Mucosa of rectum (tissue), 2 donors: ENCODE data around the gene SH3BP2.

Source experiments
- H3K27ac ChIP-seq, 2 donors: one replicate each; pipeline ENCODE4 v1.7.0; 2013; ENCODE audit warnings: inconsistent platforms in 2 of 2, low read depth in 2 of 2, low read length in 2 of 2
- H3K27me3 ChIP-seq, 2 donors: one replicate each; pipeline ENCODE4 v1.7.0; 2013; ENCODE audit warnings: low read length in 2 of 2; ENCODE audit not compliant: control insufficient read depth in 2 of 2, insufficient read depth in 2 of 2
- H3K36me3 ChIP-seq, 2 donors: one replicate each; pipeline ENCODE4 v1.7.0; 2013; ENCODE audit warnings: low read length in 2 of 2; ENCODE audit not compliant: control insufficient read depth in 2 of 2, insufficient read depth in 2 of 2
- H3K4me1 ChIP-seq, 2 donors: one replicate each; pipeline ENCODE4 v1.7.0; 2013; ENCODE audit warnings: low read length in 2 of 2, mild to moderate bottlenecking in 1 of 2; ENCODE audit not compliant: control insufficient read depth in 2 of 2, insufficient read depth in 2 of 2
- H3K4me3 ChIP-seq, 2 donors: one replicate each; pipeline ENCODE4 v1.7.0; 2013; ENCODE audit warnings: low read length in 2 of 2
- H3K9ac ChIP-seq, 2 donors: one replicate each; pipeline ENCODE4 v1.7.0; 2013; ENCODE audit warnings: low read length in 2 of 2, low read depth in 1 of 2, mild to moderate bottlenecking in 1 of 2
- H3K9me3 ChIP-seq, 2 donors: one replicate each; pipeline ENCODE4 v1.7.0; 2013; ENCODE audit warnings: low read length in 2 of 2; ENCODE audit not compliant: control insufficient read depth in 2 of 2
- donor health status: healthy.
- donor health status: Normal muscosa, but diverticular disease.

Gene SH3BP2

DNA sequence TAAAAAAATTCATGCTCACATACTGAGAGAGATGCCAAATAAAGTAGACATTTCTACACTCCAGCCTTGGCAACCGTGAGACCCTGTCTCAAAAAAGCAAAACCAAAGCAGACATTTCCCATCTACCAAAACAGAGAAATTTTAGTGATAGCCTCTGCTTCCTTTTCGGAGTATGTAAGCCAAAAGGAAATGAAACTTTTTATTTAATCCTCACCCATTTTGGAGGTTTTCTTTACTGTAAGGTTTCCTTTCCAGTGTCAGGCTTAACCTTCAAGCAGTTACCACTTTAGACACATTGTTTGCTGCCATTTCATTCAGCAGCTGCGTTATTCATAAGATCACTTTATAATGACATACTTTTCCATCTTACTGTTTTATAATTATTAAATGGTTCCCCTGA is 66.6 kb downstream of the SH3BP2 start:
- peaks cover 0 to under 1% of the 10 kb centered on the region in 2 donors for H3K36me3 ChIP-seq
- H3K9me3 ChIP-seq, result no peaks in the 10 kb centered on the region
- peak overlapping the region in 1 of 2 donors; percentile 15 for H3K27ac ChIP-seq
- H3K4me1 ChIP-seq, result peaks cover 47 to 58% of the 10 kb centered on the region in 2 donors
- no peaks in the 10 kb centered on the region for H3K27me3 ChIP-seq
- H3K9ac ChIP-seq, result no peak overlapping the region
- no peak overlapping the region for H3K4me3 ChIP-seq

- H3K27ac ChIP-seq, result peak overlapping the region; percentile 15 to 52
- H3K36me3 ChIP-seq, result no peaks in the 10 kb centered on the region
- H3K4me1 ChIP-seq, result peaks cover 47 to 63% of the 10 kb centered on the region in 2 donors
- no peak overlapping the region for H3K4me3 ChIP-seq
- no peak overlapping the region for H3K9ac ChIP-seq
- no peaks in the 10 kb centered on the region for H3K27me3 ChIP-seq
- H3K9me3 ChIP-seq, result no peaks in the 10 kb centered on the region
Observed at GRCh38 chr4:2860391-2861348, 67.8 kb downstream of the SH3BP2 start.

- Histone ChIP-seq H3K27me3 (no peaks in the 10 kb centered on the region), H3K4me3 (no peak overlapping the region), H3K9ac (no peak overlapping the region), H3K9me3 (no peaks in the 10 kb centered on the region), H3K27ac (peak overlapping the region; percentile 13 to 14), H3K36me3 (no peaks in the 10 kb centered on the region), H3K4me1 (peaks cover 46 to 63% of the 10 kb centered on the region in 2 donors)
Observed at GRCh38 chr4:2861631-2862436, 68.9 kb downstream of the SH3BP2 start.

DNA sequence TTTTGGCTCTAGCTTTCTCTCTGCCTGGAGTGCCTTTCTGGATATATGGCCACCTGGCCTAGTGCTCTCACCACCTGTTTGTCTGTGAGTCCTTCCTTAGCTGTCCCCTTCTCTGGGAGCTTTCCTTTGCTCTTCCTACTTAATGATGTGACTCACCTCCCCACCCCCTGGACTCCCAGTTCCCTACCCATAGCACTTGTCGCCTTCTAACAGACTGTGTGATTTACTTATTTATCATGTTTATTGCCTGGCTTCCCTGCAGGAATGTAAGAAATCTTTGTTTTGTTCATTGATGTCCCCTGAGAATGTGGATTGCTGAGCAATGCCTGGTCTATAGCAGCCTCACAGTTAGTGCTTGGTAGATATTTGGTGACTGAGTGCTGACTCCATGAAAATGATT is 69.6 kb downstream of the SH3BP2 start:
- Histone ChIP-seq H3K27ac (peak overlapping the region; percentile 13 to 14), H3K9ac (no peak overlapping the region), H3K9me3 (no peaks in the 10 kb centered on the region), H3K4me3 (no peak overlapping the region), H3K4me1 (peaks cover 43 to 66% of the 10 kb centered on the region in 2 donors), H3K27me3 (no peaks in the 10 kb centered on the region), H3K36me3 (no peaks in the 10 kb centered on the region)

DNA sequence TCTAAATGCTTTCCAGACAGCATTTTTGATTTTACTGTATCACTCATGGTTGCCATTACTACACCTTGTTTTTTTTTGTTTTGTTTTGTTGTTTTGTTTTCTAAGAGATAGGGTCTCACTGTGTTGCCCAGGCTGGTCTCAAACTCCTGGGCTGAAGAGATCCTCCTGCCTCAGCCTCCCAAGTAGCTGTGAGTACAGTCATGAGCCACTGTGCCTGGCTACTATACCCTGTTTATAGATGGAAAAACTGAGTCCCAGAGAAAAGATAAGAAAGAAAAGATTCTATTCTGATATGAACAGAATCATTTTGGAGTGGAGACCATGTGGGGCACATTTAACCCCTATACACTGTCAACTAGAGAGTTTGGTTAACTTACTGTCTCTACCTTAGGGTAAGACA is 70.8 kb downstream of the SH3BP2 start:
- Histone ChIP-seq H3K9ac (no peak overlapping the region), H3K27ac (no peak overlapping the region), H3K36me3 (peaks cover 0 to 3% of the 10 kb centered on the region in 2 donors), H3K9me3 (no peaks in the 10 kb centered on the region), H3K27me3 (no peaks in the 10 kb centered on the region), H3K4me1 (peaks cover 36 to 61% of the 10 kb centered on the region in 2 donors), H3K4me3 (no peak overlapping the region)

- Histone ChIP-seq H3K27me3 (no peaks in the 10 kb centered on the region), H3K4me3 (no peak overlapping the region), H3K27ac (no peak overlapping the region), H3K9ac (no peak overlapping the region), H3K36me3 (peaks cover 0 to 3% of the 10 kb centered on the region in 2 donors), H3K4me1 (peaks cover 38 to 53% of the 10 kb centered on the region in 2 donors), H3K9me3 (no peaks in the 10 kb centered on the region)
Observed at GRCh38 chr4:2865196-2865780, 72.4 kb downstream of the SH3BP2 start.

- no peaks in the 10 kb centered on the region for H3K9me3 ChIP-seq
- no peak overlapping the region for H3K9ac ChIP-seq
- no peaks in the 10 kb centered on the region for H3K27me3 ChIP-seq
- peaks cover 29 to 49% of the 10 kb centered on the region in 2 donors for H3K4me1 ChIP-seq
- no peak overlapping the region for H3K4me3 ChIP-seq
- H3K27ac ChIP-seq, result no peak overlapping the region
- peaks cover 0 to 3% of the 10 kb centered on the region in 2 donors for H3K36me3 ChIP-seq
Observed at GRCh38 chr4:2866160-2866861, 73.4 kb downstream of the SH3BP2 start.

DNA sequence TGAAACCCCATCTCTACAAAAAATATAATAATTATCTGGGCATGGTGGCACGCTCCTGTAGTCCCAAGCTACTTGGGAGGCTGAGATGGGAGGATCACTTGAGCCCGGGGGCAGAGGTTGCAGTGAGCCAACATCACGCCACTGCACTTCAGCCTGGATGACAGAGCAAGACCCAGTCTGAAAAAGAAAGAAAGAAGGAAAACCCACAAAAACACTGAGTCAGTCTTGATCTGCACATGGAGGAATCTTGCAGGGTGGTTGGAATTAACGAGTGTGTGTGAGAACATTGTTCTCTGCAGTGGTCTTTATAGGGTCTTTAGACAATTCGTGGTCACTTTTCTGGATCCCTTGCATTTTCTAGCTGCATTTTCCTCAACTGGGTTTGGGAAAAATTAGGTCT is 74.0 kb downstream of the SH3BP2 start:
- H3K36me3 ChIP-seq, result peaks cover 0 to 3% of the 10 kb centered on the region in 2 donors

DNA sequence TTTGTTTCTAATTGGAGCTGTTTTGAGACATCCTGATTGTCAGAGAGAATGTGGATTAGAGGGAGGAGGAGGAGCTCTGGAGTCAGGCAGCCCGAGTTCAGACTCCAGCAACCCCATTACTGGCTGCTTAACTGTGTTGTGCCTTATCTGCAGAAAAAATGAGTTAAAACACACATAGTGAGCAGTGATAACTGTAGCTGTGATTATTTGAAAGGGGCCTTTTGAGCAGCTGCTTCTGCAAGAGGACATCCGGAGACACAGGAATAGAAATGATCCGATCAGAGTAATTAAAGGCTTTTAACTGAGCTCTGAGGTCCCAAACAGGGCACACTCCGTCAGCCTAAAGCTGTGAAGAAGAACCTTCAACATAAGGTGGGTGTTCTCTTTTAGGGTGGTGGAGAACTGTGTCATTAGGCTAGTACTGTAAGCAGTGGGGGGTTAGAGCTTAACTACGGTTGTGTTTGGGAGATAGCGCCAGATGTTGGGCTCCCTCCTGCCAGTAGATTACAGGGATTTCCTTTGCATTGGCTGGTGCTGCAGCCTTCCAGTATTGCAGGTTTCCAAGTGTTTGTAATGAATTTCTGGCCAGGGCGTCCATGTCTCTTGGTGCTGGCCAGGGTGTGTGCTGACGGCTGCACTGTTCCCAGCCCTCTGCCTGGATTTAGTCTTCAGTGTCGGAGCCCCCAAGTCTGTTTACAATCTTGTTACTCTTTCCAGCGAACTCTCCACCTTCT is 75.0 kb downstream of the SH3BP2 start:
- Histone ChIP-seq H3K4me1 (peaks cover 20 to 40% of the 10 kb centered on the region in 2 donors), H3K4me3 (peak overlapping the region; percentile 12 to 46), H3K27me3 (no peaks in the 10 kb centered on the region), H3K9ac (no peak overlapping the region), H3K9me3 (no peaks in the 10 kb centered on the region), H3K36me3 (peaks cover 0 to 3% of the 10 kb centered on the region in 2 donors), H3K27ac (peak overlapping the region; percentile 29 to 49)

More for the DNA sequence above, 74.0 kb downstream of the SH3BP2 start:
- H3K4me1 ChIP-seq, result peaks cover 26 to 45% of the 10 kb centered on the region in 2 donors
- H3K9me3 ChIP-seq, result no peaks in the 10 kb centered on the region
- H3K27ac ChIP-seq, result no peak overlapping the region
- no peak overlapping the region for H3K4me3 ChIP-seq
- no peak overlapping the region for H3K9ac ChIP-seq
- no peaks in the 10 kb centered on the region for H3K27me3 ChIP-seq
